Posterior cingulate gyrus (tissue), 11 donors: Measurements from ENCODE around the gene LDLR.

ENCODE experiments used
- DNase-seq, 10 donors: peaks; one replicate each; pipeline versions ENCODE4 v3.0.0 to v3.0.0-alpha.2; 2020 to 2021; ENCODE audit warnings: mixed read lengths in 3 of 10
- intact Hi-C: fragments of 100-400 bp; cut with DNase I; formaldehyde crosslinking; loops from one replicate; pipeline ENCODE4 v1.15.1; 2023

Gene LDLR

DNA sequence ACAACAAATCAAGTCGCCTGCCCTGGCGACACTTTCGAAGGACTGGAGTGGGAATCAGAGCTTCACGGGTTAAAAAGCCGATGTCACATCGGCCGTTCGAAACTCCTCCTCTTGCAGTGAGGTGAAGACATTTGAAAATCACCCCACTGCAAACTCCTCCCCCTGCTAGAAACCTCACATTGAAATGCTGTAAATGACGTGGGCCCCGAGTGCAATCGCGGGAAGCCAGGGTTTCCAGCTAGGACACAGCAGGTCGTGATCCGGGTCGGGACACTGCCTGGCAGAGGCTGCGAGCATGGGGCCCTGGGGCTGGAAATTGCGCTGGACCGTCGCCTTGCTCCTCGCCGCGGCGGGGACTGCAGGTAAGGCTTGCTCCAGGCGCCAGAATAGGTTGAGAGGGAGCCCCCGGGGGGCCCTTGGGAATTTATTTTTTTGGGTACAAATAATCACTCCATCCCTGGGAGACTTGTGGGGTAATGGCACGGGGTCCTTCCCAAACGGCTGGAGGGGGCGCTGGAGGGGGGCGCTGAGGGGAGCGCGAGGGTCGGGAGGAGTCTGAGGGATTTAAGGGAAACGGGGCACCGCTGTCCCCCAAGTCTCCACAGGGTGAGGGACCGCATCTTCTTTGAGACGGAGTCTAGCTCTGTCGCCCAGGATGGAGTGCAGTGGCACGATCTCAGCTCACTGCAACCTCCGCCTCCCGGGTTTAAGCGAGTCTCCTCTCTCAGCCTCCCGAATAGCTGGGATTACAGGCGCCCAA lies at the start of gene LDLR:
LDLR (plus strand) TSS at position 210 of the 760 bp plus-strand sequence; CDS start at position 296, 86 bp downstream.
- intact Hi-C loops, result loop anchor here (5.0 kb wide), 1 partner anchor 52 kb away; no protein-coding TSS in a partner anchor
- DNase-seq, result peak; percentile 46 to 93 (median 64)

- no peak for DNase-seq
- intact Hi-C loops, result no loop called here
Measured at GRCh38 chr19:11041194-11041593, 48.1 kb upstream of the LDLR start.

- DNase-seq, result no peak
- intact Hi-C loops, result no loop called here
Measured at GRCh38 chr19:11041966-11042627, 47.2 kb upstream of the LDLR start.

DNA sequence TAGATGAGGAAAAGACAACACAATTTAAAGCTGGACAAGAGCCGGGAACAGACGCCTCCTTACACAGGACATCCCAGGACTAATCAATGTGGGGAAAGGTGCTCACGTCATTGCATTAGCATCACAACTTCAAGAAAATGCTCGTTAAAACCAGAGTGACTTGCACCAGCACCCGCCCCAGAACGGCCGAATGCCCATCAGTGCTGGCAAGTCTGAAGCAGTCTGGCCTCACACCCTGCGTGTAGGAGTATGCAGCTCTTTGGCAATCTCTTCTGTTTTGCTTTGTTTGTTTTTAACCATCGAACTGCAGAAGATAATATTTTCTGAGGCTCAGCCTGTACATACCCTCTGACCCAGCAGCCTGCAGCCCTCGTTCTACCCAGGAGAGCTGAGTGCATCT lies 44.8 kb upstream of the LDLR start:
- no peak for DNase-seq
- intact Hi-C loops, result no loop called here

- intact Hi-C loops, result no loop called here
- DNase-seq, result no peak
Measured at GRCh38 chr19:11045536-11045935, 43.7 kb upstream of the LDLR start.

GRCh38 chr19:11046605-11047354 lies 42.5 kb upstream of the LDLR start:
- intact Hi-C loops, result no loop called here
- DNase-seq, result no peak

DNA sequence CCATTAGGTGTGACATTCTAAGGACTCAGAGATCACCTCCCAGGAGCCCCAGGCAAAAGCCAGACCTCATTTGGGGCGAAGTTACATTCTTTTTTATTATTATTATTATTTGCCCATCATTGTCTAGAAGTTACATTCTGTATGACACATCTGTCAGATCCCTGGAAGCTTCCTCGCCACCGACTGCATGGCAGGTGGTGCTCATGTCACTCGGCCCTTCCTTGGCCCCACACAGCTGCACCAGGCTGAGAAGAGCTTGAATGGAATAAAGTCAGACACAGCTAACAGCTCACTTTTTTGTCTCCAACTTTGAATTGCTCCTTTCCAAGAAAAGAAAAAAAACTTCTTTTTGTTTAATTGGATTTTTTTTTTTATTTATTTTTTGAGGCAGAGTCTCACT lies 41.4 kb upstream of the LDLR start:
- no peak for DNase-seq
- intact Hi-C loops, result no loop called here

DNA sequence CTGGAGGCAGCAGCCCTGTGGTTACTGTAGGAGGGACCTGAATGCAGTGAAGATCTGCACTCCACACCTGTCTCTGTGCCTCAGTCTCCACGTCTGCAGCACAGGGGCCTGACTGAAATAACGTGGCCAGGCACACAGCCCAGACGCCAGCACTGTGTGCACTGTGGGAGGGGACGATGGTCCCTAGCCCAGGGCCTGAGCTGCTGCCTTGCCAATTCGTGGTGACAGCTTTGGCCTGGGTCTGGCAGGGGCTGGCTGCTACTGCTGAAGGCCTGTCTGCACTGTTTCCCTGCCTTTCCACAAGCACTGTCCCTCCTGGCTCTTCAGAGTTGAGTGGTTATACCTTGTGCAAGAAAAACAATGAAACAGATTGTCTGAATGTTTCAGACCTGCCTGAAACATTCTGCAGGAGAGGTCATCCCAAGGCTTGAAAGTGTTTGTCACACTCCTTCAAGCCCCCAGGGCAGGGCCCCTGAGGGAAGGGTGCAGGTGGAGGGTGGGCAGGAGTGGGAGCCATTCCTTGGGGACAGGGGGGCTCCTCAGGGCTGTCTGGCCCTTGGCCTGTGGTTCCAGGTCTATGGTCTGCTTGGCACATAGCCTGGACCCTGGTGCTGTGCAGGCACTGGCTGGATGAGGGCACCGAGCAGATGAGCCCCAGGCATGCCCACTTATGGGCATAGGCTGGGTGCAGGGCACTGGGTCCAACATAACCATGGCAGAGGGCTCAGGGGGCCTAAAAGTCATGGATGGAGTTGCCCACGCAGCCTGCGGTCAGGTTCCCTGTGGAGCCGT lies 38.7 kb upstream of the LDLR start:
- no peak for DNase-seq
- intact Hi-C loops, result no loop called here

DNA sequence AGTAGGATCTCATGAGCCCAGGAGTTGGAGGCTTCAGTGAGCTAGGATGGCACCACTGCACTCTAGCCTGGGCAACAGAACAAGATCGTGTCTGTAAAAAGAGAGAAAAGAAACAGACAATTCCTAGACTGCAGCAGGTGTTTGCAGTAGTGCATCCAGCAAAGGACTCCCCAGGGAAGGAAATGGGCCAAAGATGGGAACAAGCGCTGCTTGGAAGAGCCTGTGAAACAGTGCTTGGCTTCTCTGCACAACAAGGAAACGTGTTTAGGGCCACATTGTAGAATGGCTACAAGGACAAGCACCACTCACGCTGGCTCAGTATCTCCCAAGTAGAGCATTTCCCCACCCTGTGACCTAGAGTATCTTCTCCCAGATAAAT lies 35.5 kb upstream of the LDLR start:
- intact Hi-C loops, result no loop called here
- DNase-seq, result no peak

- intact Hi-C loops, result no loop called here
- peak in 1 of 10 donors; percentile 50 for DNase-seq
Measured at GRCh38 chr19:11054200-11054599, 35.1 kb upstream of the LDLR start.

GRCh38 chr19:11054628-11055027 lies 34.6 kb upstream of the LDLR start:
- intact Hi-C loops, result no loop called here
- peak in 1 of 10 donors; percentile 23 for DNase-seq

DNA sequence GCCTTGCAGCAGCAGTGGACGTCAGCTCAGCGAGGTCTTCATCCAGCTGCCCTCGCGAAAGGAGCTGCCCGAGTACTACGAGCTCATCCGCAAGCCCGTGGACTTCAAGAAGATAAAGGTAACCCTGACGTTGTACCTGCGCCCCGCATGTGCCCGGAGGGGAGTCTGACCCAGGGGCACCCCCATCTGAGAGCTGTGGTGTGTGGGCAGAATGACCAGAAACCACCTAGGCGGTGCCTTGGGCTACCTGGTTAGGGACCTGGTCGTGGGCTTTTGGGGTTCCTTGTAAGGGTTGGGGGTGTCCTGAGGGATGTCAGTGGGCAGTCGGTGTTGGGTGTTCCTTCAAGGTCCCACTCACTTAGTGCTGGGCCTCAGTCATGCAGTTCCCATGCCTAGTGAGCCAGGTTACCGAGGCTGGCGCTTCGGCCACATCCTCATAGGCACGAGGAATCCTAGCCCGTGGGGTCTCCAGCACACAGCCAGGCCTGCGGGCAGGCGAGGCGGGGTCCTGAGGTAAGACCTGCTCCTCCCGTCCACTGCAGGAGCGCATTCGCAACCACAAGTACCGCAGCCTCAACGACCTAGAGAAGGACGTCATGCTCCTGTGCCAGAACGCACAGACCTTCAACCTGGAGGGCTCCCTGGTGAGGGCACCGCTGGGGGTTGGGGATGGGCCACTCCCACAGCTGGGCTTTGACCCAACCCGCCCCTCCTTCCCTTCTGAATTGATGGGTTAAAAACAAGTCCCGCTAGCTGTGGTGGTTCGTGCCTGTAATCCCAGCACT lies 30.8 kb upstream of the LDLR start:
- intact Hi-C loops, result no loop called here
- peak in 1 of 10 donors; percentile 54 for DNase-seq

DNA sequence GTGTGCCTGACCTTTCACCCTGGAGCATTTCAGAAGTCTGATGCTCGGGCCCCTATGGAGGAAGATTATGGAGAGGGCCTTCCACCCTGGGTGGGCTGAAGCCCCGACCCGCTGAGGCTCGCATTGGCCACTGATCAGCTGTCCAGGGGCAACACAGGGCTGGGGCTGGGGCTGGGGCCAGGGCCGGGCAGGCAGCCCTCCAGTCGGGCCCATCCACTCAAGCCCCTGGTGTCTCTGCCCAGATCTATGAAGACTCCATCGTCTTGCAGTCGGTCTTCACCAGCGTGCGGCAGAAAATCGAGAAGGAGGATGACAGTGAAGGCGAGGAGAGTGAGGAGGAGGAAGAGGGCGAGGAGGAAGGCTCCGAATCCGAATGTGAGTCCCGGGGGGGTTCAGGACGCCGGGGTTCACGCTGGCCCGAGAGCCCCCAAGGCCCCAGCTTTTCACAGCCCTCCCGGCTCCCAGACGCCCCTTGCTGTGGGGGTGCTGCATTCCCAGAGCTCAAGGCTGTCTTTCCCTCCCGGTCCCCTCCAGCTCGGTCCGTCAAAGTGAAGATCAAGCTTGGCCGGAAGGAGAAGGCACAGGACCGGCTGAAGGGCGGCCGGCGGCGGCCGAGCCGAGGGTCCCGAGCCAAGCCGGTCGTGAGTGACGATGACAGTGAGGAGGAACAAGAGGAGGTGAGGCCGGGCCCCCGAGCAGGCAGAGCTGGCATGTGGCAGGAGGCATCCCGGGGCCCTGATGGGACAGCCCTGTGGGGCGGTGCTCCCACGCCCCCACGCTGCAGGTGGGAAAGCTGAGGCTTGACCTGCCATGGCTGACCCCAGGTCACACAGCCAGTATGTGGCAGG lies 29.5 kb upstream of the LDLR start:
- DNase-seq, result peak in 1 of 10 donors; percentile 58
- intact Hi-C loops, result no loop called here

- DNase-seq, result no peak
- intact Hi-C loops, result no loop called here
Measured at GRCh38 chr19:11061952-11062351, 27.3 kb upstream of the LDLR start.

GRCh38 chr19:11063434-11063833 lies 25.8 kb upstream of the LDLR start:
- no peak for DNase-seq
- intact Hi-C loops, result no loop called here

DNA sequence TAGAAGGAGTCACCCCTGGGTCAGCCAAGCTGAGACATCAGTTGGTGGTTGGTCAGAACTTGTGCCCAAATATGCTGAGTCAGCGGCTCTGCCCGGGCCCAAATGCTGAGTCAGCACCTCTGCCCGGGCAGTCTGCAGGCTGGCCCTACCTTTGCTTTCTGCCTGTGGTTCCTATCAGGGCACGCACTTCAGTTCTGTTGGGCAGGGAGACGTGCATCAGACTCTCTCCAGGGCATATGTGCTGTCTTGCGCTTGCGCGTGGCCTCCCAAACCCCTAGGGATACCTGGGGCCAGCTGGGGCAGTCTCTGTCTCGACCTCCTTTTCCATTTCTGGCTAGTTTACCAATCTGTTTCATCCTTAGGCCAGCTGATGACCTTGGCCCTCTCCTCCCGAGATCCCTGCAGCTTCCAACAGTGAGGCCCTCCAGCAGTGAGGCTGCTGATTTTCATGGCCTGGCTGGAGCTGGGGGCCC lies 24.4 kb upstream of the LDLR start:
- peak in 2 of 10 donors; percentile 18 to 68 for DNase-seq
- intact Hi-C loops, result no loop called here

- DNase-seq, result peak in 1 of 10 donors; percentile 57
- intact Hi-C loops, result no loop called here
Measured at GRCh38 chr19:11066326-11066725, 22.9 kb upstream of the LDLR start.

DNA sequence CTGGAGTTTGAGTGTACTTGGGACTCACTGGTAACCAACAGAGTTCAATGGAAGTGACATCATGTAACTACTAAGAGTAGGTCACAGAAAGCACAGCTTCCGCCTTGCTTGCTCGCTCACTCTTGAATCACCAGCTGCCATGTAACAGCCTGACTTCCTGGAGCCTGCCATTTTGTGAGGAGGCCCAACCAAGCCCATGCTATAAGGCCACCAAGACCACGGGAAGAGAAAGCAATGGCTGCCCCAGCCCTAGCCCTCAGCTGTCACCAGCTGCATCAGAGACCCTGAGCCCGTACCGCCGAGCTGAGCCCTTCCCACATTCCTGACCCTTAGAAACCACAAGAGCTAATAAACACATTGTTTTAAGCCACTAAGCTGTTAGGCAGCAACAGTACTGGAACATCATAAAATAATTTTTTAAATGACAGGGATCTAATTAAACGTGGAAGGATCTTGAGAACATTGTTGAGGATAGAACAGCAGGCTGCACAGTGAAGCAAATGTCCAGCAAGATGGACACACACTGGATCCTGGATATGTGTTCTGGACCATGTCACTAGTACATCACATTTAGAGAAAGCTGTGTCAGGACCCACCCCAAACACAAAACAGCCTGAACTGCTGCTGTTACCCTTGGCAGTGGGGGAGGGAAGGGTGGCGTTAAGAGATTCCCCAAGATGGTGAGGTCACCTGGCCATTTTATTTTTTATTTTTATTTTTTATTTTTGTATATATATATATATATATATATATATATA lies 21.7 kb upstream of the LDLR start:
- no peak for DNase-seq
- intact Hi-C loops, result no loop called here
